Tibial nerve (tissue), 3 donors: ENCODE results near the gene ZBED2.

ENCODE experiments used
- POLR2A ChIP-seq, 2 donors: fragments of 450-650 bp; IDR thresholded peaks; one replicate each; pipeline ENCODE4 v1.6.1; 2017; ENCODE audit warnings: antibody characterized with exemption in 2 of 2, mild to moderate bottlenecking in 2 of 2, moderate library complexity in 2 of 2
- TF ChIP-seq, protein P1 (sequence below), 5 experiments: fragments of 200-600 bp in 3 of 5; fragments of 450-650 bp in 2 of 5; sonication (generic) in 3 of 5; IDR thresholded peaks; one replicate each; pipeline ENCODE4 v1.5.1; 2016 to 2019; ENCODE audit warnings: antibody characterized with exemption in 5 of 5, mild to moderate bottlenecking in 3 of 5, moderate library complexity in 2 of 5

DNA sequence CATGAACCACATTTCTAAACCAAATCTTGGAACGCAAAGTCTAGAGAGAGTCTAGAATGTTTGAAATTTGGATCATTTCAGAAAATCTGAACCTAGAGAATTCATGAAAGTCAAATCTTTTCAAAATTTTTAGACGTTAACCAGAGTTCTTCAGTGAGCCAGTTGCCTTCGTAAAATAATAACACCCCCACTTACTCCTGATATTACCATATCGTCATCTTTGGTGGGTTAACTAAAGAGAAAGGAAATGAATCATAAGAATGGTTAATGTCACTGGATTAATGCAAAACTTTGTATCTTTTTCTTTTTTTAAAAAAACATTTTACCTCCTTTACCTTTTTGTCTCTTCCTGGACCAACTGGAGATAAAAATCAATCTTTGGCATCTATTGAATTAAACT lies 1.2 kb upstream of the ZBED2 start:
- TF ChIP-seq POLR2A (IDR thresholded peaks at IDR 0.05) = no peak
- TF ChIP-seq, protein P1, sequence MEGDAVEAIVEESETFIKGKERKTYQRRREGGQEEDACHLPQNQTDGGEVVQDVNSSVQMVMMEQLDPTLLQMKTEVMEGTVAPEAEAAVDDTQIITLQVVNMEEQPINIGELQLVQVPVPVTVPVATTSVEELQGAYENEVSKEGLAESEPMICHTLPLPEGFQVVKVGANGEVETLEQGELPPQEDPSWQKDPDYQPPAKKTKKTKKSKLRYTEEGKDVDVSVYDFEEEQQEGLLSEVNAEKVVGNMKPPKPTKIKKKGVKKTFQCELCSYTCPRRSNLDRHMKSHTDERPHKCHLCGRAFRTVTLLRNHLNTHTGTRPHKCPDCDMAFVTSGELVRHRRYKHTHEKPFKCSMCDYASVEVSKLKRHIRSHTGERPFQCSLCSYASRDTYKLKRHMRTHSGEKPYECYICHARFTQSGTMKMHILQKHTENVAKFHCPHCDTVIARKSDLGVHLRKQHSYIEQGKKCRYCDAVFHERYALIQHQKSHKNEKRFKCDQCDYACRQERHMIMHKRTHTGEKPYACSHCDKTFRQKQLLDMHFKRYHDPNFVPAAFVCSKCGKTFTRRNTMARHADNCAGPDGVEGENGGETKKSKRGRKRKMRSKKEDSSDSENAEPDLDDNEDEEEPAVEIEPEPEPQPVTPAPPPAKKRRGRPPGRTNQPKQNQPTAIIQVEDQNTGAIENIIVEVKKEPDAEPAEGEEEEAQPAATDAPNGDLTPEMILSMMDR (IDR thresholded peaks at IDR 0.05) = no peak
